Keratinocyte (primary cell): ENCODE results near the gene PPFIA3.
"Not testable (repeated sequence)": the region's sequence is repeated elsewhere in the genome, so short reads cannot be mapped to it uniquely, and the experiment has no call there.

Source experiments
- CTCF ChIP-seq, 3 experiments: IDR thresholded peaks in 1 of 3; conservative IDR thresholded peaks in 1 of 3; optimal IDR thresholded peaks in 1 of 3; 2 replicates in 2 of 3; 3 replicates in 1 of 3; pipeline versions ENCODE3 to v1.5.1; 2011; ENCODE audit warnings: low read length in 3 of 3, mild to moderate bottlenecking in 3 of 3, moderate library complexity in 2 of 3, control low read depth in 1 of 3, inconsistent platforms in 1 of 3; ENCODE audit not compliant: insufficient read depth in 2 of 3; ENCODE audit errors: extremely low read depth in 1 of 3
- EZH2 ChIP-seq: IDR thresholded peaks from one replicate; pipeline ENCODE4 v1.6.1; 2012; ENCODE audit warnings: inconsistent platforms, mild to moderate bottlenecking, low read length, moderate library complexity

- not testable (repeated sequence) for TF ChIP-seq CTCF (optimal IDR thresholded peaks at IDR 0.05 in 1 of 3, IDR thresholded peaks at IDR 0.05 in 1 of 3, conservative IDR thresholded peaks at IDR 0.05 in 1 of 3; ENCODE audit: extremely low read depth in 1 of 3, insufficient read depth in 2 of 3, low read length in 3 of 3); EZH2
These were observed 62.9 kb downstream of the PPFIA3 start for GRCh38 chr19:49182010-49182847.
